Measurements from ENCODE around the gene JKAMP. TPM values are rescaled to one million over a fixed set of nuclear protein-coding genes. Genes with fewer than 3 reads are reported as not detected.
A peak's percentile ranks its signal among the peaks of the same experiment; 100 is the strongest.

The JKAMP gene
- total and polyA plus RNA-seq, 9 donors = 21.6 to 67.1 (median 30.6) TPM

- intact Hi-C loops (cut with DNase I) = no loop called here
- TF ChIP-seq CTCF (IDR thresholded peaks at IDR 0.05) (no peak), POLR2A (IDR thresholded peaks at IDR 0.05) (no peak), EP300 (IDR thresholded peaks at IDR 0.05) (no peak)
- WGBS, 3 donors = 13 to 18% (median 15%) methylated on average over 2 of the region's 2 CpGs
- no peak overlapping the region for H3K4me3 ChIP-seq
- H3K27ac ChIP-seq = peak overlapping the region in 1 of 2 donors; percentile 36
- no peaks in the 10 kb centered on the region for H3K36me3 ChIP-seq
- H3K27me3 ChIP-seq = no peaks in the 10 kb centered on the region
- no peaks in the 10 kb centered on the region for H3K9me3 ChIP-seq
- peaks cover 18% of the 10 kb centered on the region for H3K4me1 ChIP-seq (ENCODE audit: insufficient read depth)
- no peak for DNase-seq
Observed at GRCh38 chr14:59481871-59482540, 2.3 kb upstream of the JKAMP start.

- DNase-seq = peak in 3 of 5 donors; percentile 21 to 53 (median 44)
- no peaks in the 10 kb centered on the region for H3K36me3 ChIP-seq
- WGBS, 3 donors = 24 to 31% (median 25%) methylated on average over 6 of the region's 6 CpGs
- H3K9me3 ChIP-seq = no peaks in the 10 kb centered on the region
- TF ChIP-seq EP300 (IDR thresholded peaks at IDR 0.05) = no peak
- TF ChIP-seq CTCF (IDR thresholded peaks at IDR 0.05) = no peak
- TF ChIP-seq POLR2A (IDR thresholded peaks at IDR 0.05) = no peak
- peak overlapping the region; percentile 72 for H3K4me3 ChIP-seq
- H3K4me1 ChIP-seq (ENCODE audit: insufficient read depth) = peaks cover 18% of the 10 kb centered on the region
- intact Hi-C loops (cut with DNase I) = no loop called here
- H3K27ac ChIP-seq = peak overlapping the region in 1 of 2 donors; percentile 83
- no peaks in the 10 kb centered on the region for H3K27me3 ChIP-seq
Observed at GRCh38 chr14:59482541-59483331, 1.6 kb upstream of the JKAMP start.

GRCh38 chr14:59483363-59483762 is 954 bp upstream of the JKAMP start:
- DNase-seq = no peak
- no peak for TF ChIP-seq POLR2A (IDR thresholded peaks at IDR 0.05)
- no peak for TF ChIP-seq CTCF (IDR thresholded peaks at IDR 0.05)
- no peak for TF ChIP-seq EP300 (IDR thresholded peaks at IDR 0.05)
- intact Hi-C loops (cut with DNase I) = no loop called here

GRCh38 chr14:59484639-59485175 is 390 bp downstream of the JKAMP start:
- H3K9me3 ChIP-seq = no peaks in the 10 kb centered on the region
- TF ChIP-seq POLR2A (IDR thresholded peaks at IDR 0.05) (no peak), CTCF (IDR thresholded peaks at IDR 0.05) (no peak), EP300 (IDR thresholded peaks at IDR 0.05) (no peak)
- DNase-seq = no peak
- no peaks in the 10 kb centered on the region for H3K36me3 ChIP-seq
- H3K4me1 ChIP-seq (ENCODE audit: insufficient read depth) = peaks cover 18% of the 10 kb centered on the region
- H3K27ac ChIP-seq = peak overlapping the region; percentile 54 to 83
- peak overlapping the region; percentile 72 for H3K4me3 ChIP-seq
- 0% methylated on average over 32 of the region's 32 CpGs for WGBS, 3 donors
- H3K27me3 ChIP-seq = no peaks in the 10 kb centered on the region
- intact Hi-C loops (cut with DNase I) = no loop called here

More at GRCh38 chr14:59483363-59483762, 954 bp upstream of the JKAMP start:
- peak overlapping the region; percentile 72 for H3K4me3 ChIP-seq
- no peaks in the 10 kb centered on the region for H3K36me3 ChIP-seq
- no peaks in the 10 kb centered on the region for H3K27me3 ChIP-seq
- H3K9me3 ChIP-seq = no peaks in the 10 kb centered on the region
- H3K4me1 ChIP-seq (ENCODE audit: insufficient read depth) = peaks cover 18% of the 10 kb centered on the region
- peak overlapping the region; percentile 17 to 83 for H3K27ac ChIP-seq
- 1 to 2% (median 1%) methylated on average over 16 of the region's 16 CpGs for WGBS, 3 donors
